SK-N-SH treated with all-trans-retinoic acid at 6 μM for 48 hours (cell line): ENCODE data around the gene OR4F15.
"Not testable (repeated sequence)": the region's sequence is repeated elsewhere in the genome, so short reads cannot be mapped to it uniquely, and the experiment has no call there.

Experiments used
- ATAC-seq: fragments of 200-7000 bp; cut with Tn5 transposase; 3 replicates; pipeline ENCODE4 v1.9.1; 2020; ENCODE audit warnings: mild to moderate bottlenecking, moderate library complexity
- ARNTL ChIP-seq: fragments of 450-650 bp; formaldehyde crosslinking; IDR thresholded peaks from 2 replicates; pipeline ENCODE4 v1.5.0; 2020; ENCODE audit warnings: low read depth, mild to moderate bottlenecking, moderate library complexity, borderline replicate concordance
- BACH2 ChIP-seq: fragments of 250-450 bp; sonication (Bioruptor Pico); IDR thresholded peaks from 2 replicates; pipeline ENCODE4 v1.9.0; 2021; ENCODE audit warnings: mild to moderate bottlenecking, borderline replicate concordance
- CREB5 ChIP-seq: fragments of 250-450 bp; sonication (Bioruptor Pico); IDR thresholded peaks from 2 replicates; pipeline ENCODE4 v1.5.1; 2020; ENCODE audit warnings: low read depth, mild to moderate bottlenecking, moderate library complexity
- CSDC2 ChIP-seq: fragments of 250-450 bp; sonication (Bioruptor Pico); IDR thresholded peaks from 2 replicates; pipeline ENCODE4 v1.5.0; 2020; ENCODE audit warnings: mild to moderate bottlenecking, moderate library complexity
- GLIS3 ChIP-seq: fragments of 250-450 bp; sonication (Bioruptor Pico); IDR thresholded peaks from 2 replicates; pipeline ENCODE4 v1.5.0; 2020; ENCODE audit warnings: mild to moderate bottlenecking, moderate library complexity
- ISL1 ChIP-seq: fragments of 250-450 bp; sonication (Bioruptor Pico); IDR thresholded peaks from 2 replicates; pipeline ENCODE4 v2.1.2; 2022; ENCODE audit warnings: mild to moderate bottlenecking, moderate library complexity
- OSR1 ChIP-seq: fragments of 250-450 bp; sonication (Bioruptor Pico); IDR thresholded peaks from 2 replicates; pipeline ENCODE4 v1.8.0; 2022; ENCODE audit warnings: moderate library complexity, mild to moderate bottlenecking, inconsistent platforms
- PATZ1 ChIP-seq: fragments of 250-450 bp; sonication (Bioruptor Pico); IDR thresholded peaks from 2 replicates; pipeline ENCODE4 v1.8.0; 2020; ENCODE audit warnings: mild to moderate bottlenecking, moderate library complexity, borderline replicate concordance
- PPARA ChIP-seq: fragments of 250-450 bp; sonication (Bioruptor Pico); IDR thresholded peaks from 2 replicates; pipeline ENCODE4 v1.5.0; 2020; ENCODE audit warnings: mild to moderate bottlenecking, borderline replicate concordance
- RARB ChIP-seq: fragments of 250-450 bp; sonication (Bioruptor Pico); IDR thresholded peaks from 2 replicates; pipeline ENCODE4 v1.8.0; 2021; ENCODE audit warnings: mild to moderate bottlenecking, moderate library complexity
- SNAI2 ChIP-seq: fragments of 250-450 bp; sonication (Bioruptor Pico); IDR thresholded peaks from 2 replicates; pipeline ENCODE4 v1.5.0; 2020; ENCODE audit warnings: mild to moderate bottlenecking, moderate library complexity
- TCF4 ChIP-seq: fragments of 250-450 bp; sonication (Bioruptor Pico); IDR thresholded peaks from 2 replicates; pipeline ENCODE4 v1.8.0; 2021; ENCODE audit warnings: mild to moderate bottlenecking, moderate library complexity, borderline replicate concordance
- TOX ChIP-seq: fragments of 250-450 bp; sonication (Bioruptor Pico); IDR thresholded peaks from 2 replicates; pipeline ENCODE4 v1.8.0; 2021; ENCODE audit warnings: mild to moderate bottlenecking, moderate library complexity, borderline replicate concordance
- TSHZ2 ChIP-seq: fragments of 250-450 bp; sonication (Bioruptor Pico); IDR thresholded peaks from 2 replicates; pipeline ENCODE4 v1.5.0; 2020; ENCODE audit warnings: mild to moderate bottlenecking, moderate library complexity
- ZC3H10 ChIP-seq: fragments of 250-450 bp; sonication (Bioruptor Pico); IDR thresholded peaks from 2 replicates; pipeline ENCODE4 v1.5.1; 2021; ENCODE audit warnings: mild to moderate bottlenecking, moderate library complexity
- ZFP3 ChIP-seq: fragments of 250-450 bp; sonication (Bioruptor Pico); IDR thresholded peaks from 2 replicates; pipeline ENCODE4 v1.5.0; 2020; ENCODE audit warnings: mild to moderate bottlenecking, moderate library complexity
- ZFP30 ChIP-seq: fragments of 450-650 bp; formaldehyde crosslinking; IDR thresholded peaks from 2 replicates; pipeline ENCODE4 v1.5.0; 2022; ENCODE audit warnings: mild to moderate bottlenecking, moderate library complexity
- ZNF565 ChIP-seq: fragments of 450-650 bp; formaldehyde crosslinking; conservative IDR thresholded peaks from 2 replicates; pipeline ENCODE4 v1.5.0; 2020; ENCODE audit warnings: low read depth, mild to moderate bottlenecking, moderate library complexity
- ZNF8 ChIP-seq: fragments of 450-650 bp; formaldehyde crosslinking; IDR thresholded peaks from 2 replicates; pipeline ENCODE4 v1.5.0; 2020; ENCODE audit warnings: mild to moderate bottlenecking, moderate library complexity
- TF ChIP-seq, protein P1 (sequence below): fragments of 250-450 bp; sonication (Bioruptor Pico); IDR thresholded peaks from 2 replicates; pipeline ENCODE4 v1.5.1; 2021; ENCODE audit warnings: mild to moderate bottlenecking, moderate library complexity

The OR4F15 gene, protein sequence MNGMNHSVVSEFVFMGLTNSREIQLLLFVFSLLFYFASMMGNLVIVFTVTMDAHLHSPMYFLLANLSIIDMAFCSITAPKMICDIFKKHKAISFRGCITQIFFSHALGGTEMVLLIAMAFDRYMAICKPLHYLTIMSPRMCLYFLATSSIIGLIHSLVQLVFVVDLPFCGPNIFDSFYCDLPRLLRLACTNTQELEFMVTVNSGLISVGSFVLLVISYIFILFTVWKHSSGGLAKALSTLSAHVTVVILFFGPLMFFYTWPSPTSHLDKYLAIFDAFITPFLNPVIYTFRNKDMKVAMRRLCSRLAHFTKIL

GRCh38 chr15:101811902-101812301 is at the start of gene OR4F15:
OR4F15 (plus strand) TSS chr15:101812202; CDS start chr15:101818187, 5,985 bp downstream.
- ATAC-seq = no peak
- no peak for TF ChIP-seq CSDC2
- no peak for TF ChIP-seq OSR1
- TF ChIP-seq ZNF565 = no peak
- no peak for TF ChIP-seq ZC3H10 (CRISPR knock-in tag)

DNA sequence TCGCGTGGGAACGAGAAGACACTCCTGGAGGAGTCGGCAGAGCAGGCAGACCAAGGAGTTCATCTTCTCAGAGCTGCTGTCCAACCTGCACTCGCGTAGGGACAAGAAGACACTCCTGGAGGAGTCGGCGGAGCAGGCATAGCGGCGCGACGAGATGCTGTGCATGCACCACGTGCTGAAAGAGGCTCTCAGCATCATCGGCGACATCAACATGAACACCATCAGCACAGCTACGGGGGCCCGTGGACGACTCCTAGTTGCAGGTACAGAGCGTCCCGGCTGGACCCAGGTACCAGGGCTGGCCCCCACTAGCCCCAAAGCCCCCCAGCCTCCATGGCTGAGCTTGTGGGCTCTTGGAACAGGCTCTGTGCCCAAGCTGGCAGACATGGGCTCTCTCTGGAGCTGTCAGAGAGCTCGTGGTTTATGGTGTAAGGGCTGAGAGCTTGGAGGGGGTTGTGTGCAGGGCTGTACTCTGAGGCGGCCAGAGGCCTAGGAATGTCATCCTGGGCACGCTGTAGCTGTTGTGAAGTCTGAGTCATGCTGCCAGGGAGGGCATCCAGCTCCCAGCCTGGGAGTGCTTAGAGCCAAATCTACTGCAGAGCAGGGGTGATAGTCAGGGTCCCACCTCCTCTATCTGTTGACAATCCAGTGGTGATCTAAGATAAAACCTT is 47.2 kb upstream of the OR4F15 start:
- ATAC-seq = peak; percentile 91

GRCh38 chr15:101765340-101765671 is 46.7 kb upstream of the OR4F15 start:
- ATAC-seq = not testable (repeated sequence)

- ATAC-seq = no peak; the same call in 2 of the 3 replicates
- TF ChIP-seq TSHZ2 (CRISPR knock-in tag) = no peak
- TF ChIP-seq ZNF8 (CRISPR knock-in tag) = no peak
- TF ChIP-seq TOX (CRISPR knock-in tag) = no peak
- TF ChIP-seq OSR1 = no peak
- no peak for TF ChIP-seq GLIS3
- TF ChIP-seq ZFP3 (CRISPR knock-in tag) = no peak
- TF ChIP-seq ZFP30 (CRISPR knock-in tag) = no peak
- TF ChIP-seq ZC3H10 (CRISPR knock-in tag) = no peak
- TF ChIP-seq CREB5 (CRISPR knock-in tag) = no peak
- TF ChIP-seq RARB = no peak
- TF ChIP-seq, protein P1, sequence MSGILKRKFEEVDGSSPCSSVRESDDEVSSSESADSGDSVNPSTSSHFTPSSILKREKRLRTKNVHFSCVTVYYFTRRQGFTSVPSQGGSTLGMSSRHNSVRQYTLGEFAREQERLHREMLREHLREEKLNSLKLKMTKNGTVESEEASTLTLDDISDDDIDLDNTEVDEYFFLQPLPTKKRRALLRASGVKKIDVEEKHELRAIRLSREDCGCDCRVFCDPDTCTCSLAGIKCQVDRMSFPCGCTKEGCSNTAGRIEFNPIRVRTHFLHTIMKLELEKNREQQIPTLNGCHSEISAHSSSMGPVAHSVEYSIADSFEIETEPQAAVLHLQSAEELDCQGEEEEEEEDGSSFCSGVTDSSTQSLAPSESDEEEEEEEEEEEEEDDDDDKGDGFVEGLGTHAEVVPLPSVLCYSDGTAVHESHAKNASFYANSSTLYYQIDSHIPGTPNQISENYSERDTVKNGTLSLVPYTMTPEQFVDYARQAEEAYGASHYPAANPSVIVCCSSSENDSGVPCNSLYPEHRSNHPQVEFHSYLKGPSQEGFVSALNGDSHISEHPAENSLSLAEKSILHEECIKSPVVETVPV = no peak
- no peak for TF ChIP-seq SNAI2 (CRISPR knock-in tag)
- TF ChIP-seq ZNF565 = no peak
- TF ChIP-seq PPARA (CRISPR knock-in tag) = no peak
- TF ChIP-seq ARNTL (CRISPR knock-in tag) = no peak
- no peak for TF ChIP-seq ISL1 (CRISPR knock-in tag)
- no peak for TF ChIP-seq PATZ1 (CRISPR knock-in tag)
- TF ChIP-seq CSDC2 = no peak
- no peak for TF ChIP-seq BACH2 (CRISPR knock-in tag)
- TF ChIP-seq TCF4 (CRISPR knock-in tag) = no peak
Observed at GRCh38 chr15:101765772-101766456, 46.1 kb upstream of the OR4F15 start.

- ATAC-seq = not testable (repeated sequence)
Observed at GRCh38 chr15:101767083-101767640, 44.8 kb upstream of the OR4F15 start.
